Measurements from ENCODE around the gene EPS8L1. TPM values are rescaled to one million over a fixed set of nuclear protein-coding genes. Genes with fewer than 3 reads are reported as not detected.

Gene EPS8L1
- total RNA-seq, 2 donors from 2014 or later: 22.1 to 23.3 TPM

DNA sequence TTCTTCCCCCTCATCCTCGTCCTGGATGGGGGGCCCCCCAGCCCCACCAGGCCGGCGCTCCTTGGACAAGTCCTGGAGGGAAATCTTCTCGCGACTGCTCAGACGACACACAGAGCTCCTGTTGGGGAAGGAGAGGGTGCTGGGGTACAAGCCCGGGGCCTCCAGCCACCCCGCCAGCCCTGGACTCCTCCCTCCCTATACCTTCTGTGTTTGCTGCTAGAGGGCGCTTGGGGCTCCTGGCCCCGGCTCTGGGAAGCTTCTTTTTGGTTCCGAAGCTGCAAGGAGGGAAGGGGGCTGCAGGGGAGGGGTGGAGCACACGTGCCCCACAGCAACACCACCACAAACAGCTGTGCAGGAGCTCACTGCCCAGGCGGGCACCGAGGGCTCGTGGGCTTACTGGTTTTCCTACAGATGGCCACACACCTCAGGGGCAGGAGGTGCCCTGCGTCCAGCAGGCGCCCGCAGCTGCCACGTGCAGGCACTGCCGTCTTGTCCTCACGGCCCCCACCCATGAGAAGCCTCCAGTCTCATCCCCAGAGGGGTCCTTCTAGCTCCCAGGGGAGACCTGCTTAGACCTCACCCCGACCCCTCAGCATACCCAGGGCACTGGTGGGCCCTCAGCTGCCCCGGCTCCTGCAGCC lies 20.5 kb downstream of the EPS8L1 start:
- intact Hi-C loops (cut with DNase I): no loop called here
- H3K27ac ChIP-seq: no peak overlapping the region
- no peaks in the 10 kb centered on the region for H3K4me1 ChIP-seq
- H3K36me3 ChIP-seq (replicated peaks in 1 of 2; ENCODE audit: insufficient read depth in 1 of 2, low read depth in 2 of 2): peaks cover 6 to 8% of the 10 kb centered on the region in 2 donors
- no peaks in the 10 kb centered on the region for H3K27me3 ChIP-seq
- no peak overlapping the region for H3K4me3 ChIP-seq
- ATAC-seq (no peak), DNase-seq (no peak)
- no peak for TF ChIP-seq POLR2A (IDR thresholded peaks at IDR 0.05)
- no peak for TF ChIP-seq CTCF (IDR thresholded peaks at IDR 0.05)
- 92% methylated on average over 15 to 20 of the region's 23 CpGs for WGBS, 2 donors
- H3K9me3 ChIP-seq: no peaks in the 10 kb centered on the region

DNA sequence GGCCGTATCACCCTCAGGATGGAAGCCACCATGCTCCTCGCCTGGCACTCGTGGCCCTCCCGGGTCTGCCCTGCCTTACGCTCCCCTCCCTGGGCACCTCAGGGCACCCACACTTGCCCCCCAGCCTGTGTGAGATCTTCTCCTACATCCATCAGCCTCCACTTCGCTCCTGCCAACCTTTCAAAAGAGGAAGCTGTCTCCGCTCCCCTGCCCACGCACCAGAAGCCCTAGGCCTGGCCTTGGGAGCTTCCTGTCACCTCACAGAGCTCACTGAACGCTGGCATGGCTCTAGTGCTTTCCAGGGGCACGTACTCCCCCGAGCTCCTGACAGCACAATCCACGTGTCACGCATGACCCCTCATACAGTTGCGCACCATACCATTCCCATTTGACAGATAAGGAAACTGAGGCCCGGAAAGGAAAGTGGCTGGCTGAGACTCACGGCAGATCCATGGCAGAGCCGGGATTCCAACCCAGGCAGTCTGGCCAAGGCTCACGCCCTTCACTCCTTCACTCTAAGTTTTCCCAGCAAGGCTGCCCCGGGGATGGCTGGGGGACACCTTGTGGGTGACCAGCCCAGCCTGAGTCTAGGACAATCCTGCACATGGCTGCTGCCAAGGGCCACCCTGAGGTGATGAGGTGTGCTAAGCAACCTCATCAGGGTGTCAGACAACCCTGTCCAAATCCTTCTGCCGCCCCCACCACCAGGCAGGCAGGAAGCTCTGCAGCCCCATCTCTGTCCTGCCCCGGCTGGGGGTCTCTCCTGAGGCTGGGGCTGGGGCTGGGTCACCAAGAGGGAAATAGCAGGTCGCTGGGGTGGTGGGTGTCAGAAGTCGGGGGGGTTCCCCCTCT lies 22.4 kb downstream of the EPS8L1 start:
- H3K36me3 ChIP-seq (replicated peaks in 1 of 2; ENCODE audit: insufficient read depth in 1 of 2, low read depth in 2 of 2): peaks cover 4 to 6% of the 10 kb centered on the region in 2 donors
- no peak for ATAC-seq
- WGBS, 2 donors: 89 to 96% methylated on average over 13 to 20 of the region's 23 CpGs

GRCh38 chr19:55098716-55099556 lies 23.3 kb downstream of the EPS8L1 start:
- Histone ChIP-seq H3K27me3 (no peaks in the 10 kb centered on the region), H3K4me1 (no peaks in the 10 kb centered on the region), H3K9me3 (no peaks in the 10 kb centered on the region), H3K27ac (no peak overlapping the region), H3K4me3 (no peak overlapping the region), H3K36me3 (replicated peaks in 1 of 2; ENCODE audit: insufficient read depth in 1 of 2, low read depth in 2 of 2) (peaks cover 6% of the 10 kb centered on the region in 2 donors)
- intact Hi-C loops (cut with DNase I): no loop called here
- 80 to 85% methylated on average over 3 to 20 of the region's 27 CpGs for whole genome bisulfite sequencing, 2 donors
- ATAC-seq (peak; percentile 15), DNase-seq (peak in 1 of 4 donors; percentile 9)
- TF ChIP-seq CTCF (IDR thresholded peaks at IDR 0.05): no peak
- no peak for TF ChIP-seq POLR2A (IDR thresholded peaks at IDR 0.05)

More for the DNA sequence above, 22.4 kb downstream of the EPS8L1 start:
- DNase-seq: peak in 1 of 4 donors; percentile 10
- no peaks in the 10 kb centered on the region for H3K9me3 ChIP-seq
- H3K4me1 ChIP-seq: no peaks in the 10 kb centered on the region
- no peak for TF ChIP-seq POLR2A (IDR thresholded peaks at IDR 0.05)
- no peak for TF ChIP-seq CTCF (IDR thresholded peaks at IDR 0.05)
- intact Hi-C loops (cut with DNase I): no loop called here
- H3K27me3 ChIP-seq: no peaks in the 10 kb centered on the region
- no peak overlapping the region for H3K4me3 ChIP-seq
- H3K27ac ChIP-seq: no peak overlapping the region

DNA sequence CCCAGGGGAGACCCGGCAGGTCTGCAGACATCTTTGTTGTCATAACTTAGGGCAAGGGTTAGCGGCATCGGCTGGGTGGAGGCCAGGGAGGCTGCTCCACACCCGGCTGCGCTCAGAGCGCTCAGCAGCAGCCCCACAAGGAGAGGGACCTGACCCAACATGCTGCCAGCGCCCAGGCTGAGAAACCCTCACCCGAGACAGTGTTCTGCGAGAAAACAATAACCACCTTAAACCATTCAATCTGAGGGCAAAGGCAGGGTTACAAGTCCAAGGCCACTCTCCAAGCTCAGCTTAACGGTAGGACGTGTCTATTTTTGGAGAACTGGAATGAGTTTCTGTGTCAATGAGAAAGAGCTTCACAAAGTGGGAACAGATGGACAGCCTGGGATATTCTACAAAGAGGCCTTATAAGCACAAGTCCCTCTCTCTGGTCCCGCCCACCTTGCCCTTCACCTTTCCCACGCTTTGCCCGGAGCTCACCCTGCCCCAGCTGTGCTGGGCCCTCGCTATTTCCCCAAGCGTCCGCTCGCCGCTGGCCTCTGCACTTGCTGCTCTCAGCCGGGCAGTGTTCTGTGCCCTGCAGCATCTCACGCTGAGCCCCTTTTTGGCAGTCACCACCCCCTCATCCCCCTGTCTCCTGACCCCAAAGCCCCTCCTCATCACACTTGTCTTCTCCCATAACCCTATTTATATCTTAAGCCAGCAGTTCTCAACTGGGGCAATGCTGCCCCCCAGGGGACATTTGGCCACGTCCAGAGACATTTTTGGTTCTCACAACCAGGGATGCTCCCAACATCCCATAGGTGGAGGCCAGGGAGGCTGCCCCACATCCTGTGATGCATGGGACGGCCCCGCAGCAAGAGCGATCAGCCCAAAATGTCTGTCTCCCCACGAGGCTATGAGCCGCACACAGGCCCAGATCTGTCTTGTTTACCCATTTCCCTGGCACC lies 24.2 kb downstream of the EPS8L1 start:
- Histone ChIP-seq H3K27me3 (no peaks in the 10 kb centered on the region), H3K4me3 (no peak overlapping the region), H3K4me1 (no peaks in the 10 kb centered on the region), H3K27ac (no peak overlapping the region), H3K9me3 (no peaks in the 10 kb centered on the region), H3K36me3 (replicated peaks in 1 of 2; ENCODE audit: insufficient read depth in 1 of 2, low read depth in 2 of 2) (peaks cover 0 to 6% of the 10 kb centered on the region in 2 donors)
- no peak for TF ChIP-seq POLR2A (IDR thresholded peaks at IDR 0.05)
- no peak for TF ChIP-seq CTCF (IDR thresholded peaks at IDR 0.05)
- DNase-seq (no peak), ATAC-seq (no peak)
- 85 to 86% methylated on average over 17 to 27 of the region's 27 CpGs for WGBS, 2 donors
- intact Hi-C loops (cut with DNase I): no loop called here

All from body of pancreas (tissue), 4 donors.